Stomach (tissue), 4 donors: ENCODE results near the gene ATP6V0B.

ENCODE experiments used
- POLR2AphosphoS5 ChIP-seq, 3 donors: sonication (generic); formaldehyde crosslinking; IDR thresholded peaks; one replicate each; pipeline ENCODE4 v1.6.1; 2016; ENCODE audit warnings: antibody characterized with exemption in 3 of 3
- TF ChIP-seq, protein P1 (sequence below), 7 experiments: fragments of 450-650 bp in 4 of 7; fragments of 200-600 bp in 3 of 7; sonication (generic) in 3 of 7; IDR thresholded peaks; one replicate each; pipeline ENCODE4 v1.5.1; 2016 to 2019; ENCODE audit warnings: antibody characterized with exemption in 7 of 7, control low read depth in 2 of 7, mild to moderate bottlenecking in 1 of 7

DNA sequence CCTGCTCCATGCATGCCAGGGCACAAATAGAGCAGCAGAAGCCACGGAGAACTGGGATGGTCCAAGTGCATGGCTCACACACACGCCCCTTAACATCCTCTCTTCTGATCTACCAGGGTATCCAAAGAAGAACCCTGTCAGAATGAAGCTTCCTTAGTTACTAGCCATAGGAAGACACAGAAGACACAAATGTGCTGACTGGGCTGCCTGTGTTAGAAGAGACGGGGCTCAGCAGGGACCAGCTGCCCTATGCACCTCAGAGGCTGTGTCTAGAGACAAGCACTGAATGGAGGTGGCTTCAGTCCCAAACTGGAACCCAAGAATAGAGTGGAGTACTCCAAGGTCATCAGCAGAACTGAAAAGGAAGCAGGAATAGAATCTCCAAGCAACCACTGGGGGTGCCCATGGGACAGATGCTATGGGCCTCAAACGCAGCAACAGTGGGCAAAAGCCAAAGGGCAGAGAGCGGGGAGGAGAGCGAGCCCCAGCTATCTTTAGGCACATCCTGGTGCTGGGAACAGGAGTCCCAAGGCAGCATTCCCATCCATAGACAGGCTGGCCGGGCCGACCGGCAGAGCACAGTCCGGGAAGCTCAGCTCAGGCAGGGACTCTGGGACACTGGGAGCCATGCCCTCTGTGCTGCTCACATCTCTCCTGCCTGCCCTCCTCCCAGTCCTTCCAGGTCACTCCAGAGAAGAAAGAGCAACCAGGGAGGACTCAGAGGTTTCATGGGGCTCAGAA lies 47.0 kb downstream of the ATP6V0B start:
- no peak for TF ChIP-seq POLR2AphosphoS5 (IDR thresholded peaks at IDR 0.05)
- TF ChIP-seq, protein P1, sequence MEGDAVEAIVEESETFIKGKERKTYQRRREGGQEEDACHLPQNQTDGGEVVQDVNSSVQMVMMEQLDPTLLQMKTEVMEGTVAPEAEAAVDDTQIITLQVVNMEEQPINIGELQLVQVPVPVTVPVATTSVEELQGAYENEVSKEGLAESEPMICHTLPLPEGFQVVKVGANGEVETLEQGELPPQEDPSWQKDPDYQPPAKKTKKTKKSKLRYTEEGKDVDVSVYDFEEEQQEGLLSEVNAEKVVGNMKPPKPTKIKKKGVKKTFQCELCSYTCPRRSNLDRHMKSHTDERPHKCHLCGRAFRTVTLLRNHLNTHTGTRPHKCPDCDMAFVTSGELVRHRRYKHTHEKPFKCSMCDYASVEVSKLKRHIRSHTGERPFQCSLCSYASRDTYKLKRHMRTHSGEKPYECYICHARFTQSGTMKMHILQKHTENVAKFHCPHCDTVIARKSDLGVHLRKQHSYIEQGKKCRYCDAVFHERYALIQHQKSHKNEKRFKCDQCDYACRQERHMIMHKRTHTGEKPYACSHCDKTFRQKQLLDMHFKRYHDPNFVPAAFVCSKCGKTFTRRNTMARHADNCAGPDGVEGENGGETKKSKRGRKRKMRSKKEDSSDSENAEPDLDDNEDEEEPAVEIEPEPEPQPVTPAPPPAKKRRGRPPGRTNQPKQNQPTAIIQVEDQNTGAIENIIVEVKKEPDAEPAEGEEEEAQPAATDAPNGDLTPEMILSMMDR (IDR thresholded peaks at IDR 0.05): no peak
